Neural progenitor cell (in vitro differentiated cells): ENCODE results near the gene TXN2.

Source experiments
- CTCF ChIP-seq: fragments of 200-600 bp; sonication (generic); IDR thresholded peaks from 2 replicates; pipeline ENCODE4 v1.5.1; 2017; ENCODE audit warnings: antibody characterized with exemption, mild to moderate bottlenecking
- EZH2 ChIP-seq: fragments of 200-600 bp; sonication (generic); IDR thresholded peaks from 2 replicates; pipeline ENCODE4 v1.6.1; 2017; ENCODE audit warnings: antibody characterized with exemption, mild to moderate bottlenecking, moderate library complexity

- TF ChIP-seq CTCF = no peak
- TF ChIP-seq EZH2 = no peak
Observed at GRCh38 chr22:36454916-36455570, 26.4 kb downstream of the TXN2 start.
